ENCODE data around the gene ATP2A2. TPM values are rescaled to one million over a fixed set of nuclear protein-coding genes. Genes with fewer than 3 reads are reported as not detected.

Gene ATP2A2
- total and polyA plus RNA-seq, 2 experiments from 2014 or later = 47.2 to 225 TPM

DNA sequence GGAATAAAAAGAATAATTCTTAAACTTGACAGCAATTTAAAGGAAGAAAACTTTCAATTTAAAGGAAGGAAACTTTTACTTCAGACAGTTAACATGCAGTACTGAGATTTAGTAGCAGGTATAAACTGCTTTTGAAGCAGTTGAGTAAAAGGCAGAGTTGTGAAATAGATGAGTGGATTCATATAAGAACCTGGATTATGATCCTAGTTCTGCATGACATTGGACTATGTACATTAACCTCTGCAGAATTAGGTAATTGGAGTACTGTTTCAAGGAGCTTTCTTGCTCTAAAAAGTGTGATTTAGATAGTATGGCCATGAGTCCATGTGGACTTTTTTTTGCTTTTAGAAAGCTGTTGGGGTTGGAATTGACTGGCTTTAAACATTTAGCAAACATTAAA is 29.7 kb downstream of the ATP2A2 start:
- peaks cover 53% of the 10 kb centered on the region for H3K36me3 Mint-ChIP-seq (ENCODE audit: low read depth)
- Histone ChIP-seq H4K20me1 (replicated peaks; ENCODE audit: insufficient read depth) (peaks cover 69% of the 10 kb centered on the region), H3K9me2 (ENCODE audit: insufficient read depth) (no peaks in the 10 kb centered on the region), H3K79me2 (replicated peaks; ENCODE audit: insufficient read depth) (peaks cover 99% of the 10 kb centered on the region), H3K27me3 (ENCODE audit: insufficient read depth) (no peaks in the 10 kb centered on the region), H2AFZ (no peak overlapping the region), H3K4me3 (no peak overlapping the region), H3K4me1 (ENCODE audit: insufficient read depth) (no peaks in the 10 kb centered on the region), H3K36me3 (ENCODE audit: insufficient read depth) (peaks cover 3% of the 10 kb centered on the region; the same call in 1 of the 2 replicates), H3K4me2 (no peak overlapping the region), H3K27ac (ENCODE audit: low read depth) (no peak overlapping the region; the same call in 1 of the 2 replicates), H3F3A (replicated peaks; ENCODE audit: low read depth) (peaks cover 6% of the 10 kb centered on the region; the same call in 1 of the 2 replicates)
- H3K4me1 Mint-ChIP-seq = no peaks in the 10 kb centered on the region; the same call in 2 of the 3 replicates
- no peak overlapping the region for H3K27ac Mint-ChIP-seq
- H3K9me3 Mint-ChIP-seq = no peaks in the 10 kb centered on the region
- no peak for TF ChIP-seq REST (IDR thresholded peaks at IDR 0.05; ENCODE audit: unreplicated experiment)
- TF ChIP-seq JUNB (IDR thresholded peaks at IDR 0.05; ENCODE audit: unreplicated experiment) = no peak
- TF ChIP-seq NANOG (IDR thresholded peaks at IDR 0.05; ENCODE audit: borderline replicate concordance) = no peak
- TF ChIP-seq CTCF (conservative IDR thresholded peaks at IDR 0.05; ENCODE audit: low read depth in 2 of 2) = no peak
- no peak for TF ChIP-seq EZH2 (IDR thresholded peaks at IDR 0.05; ENCODE audit: low read depth, unreplicated experiment)
- TF ChIP-seq ZNF114 (CRISPR knock-in tag; IDR thresholded peaks at IDR 0.05) = no peak
- no peak for TF ChIP-seq ZNF331 (CRISPR knock-in tag; IDR thresholded peaks at IDR 0.05; ENCODE audit: low read depth)
- no peak for TF ChIP-seq CREB1 (CRISPR knock-in tag; IDR thresholded peaks at IDR 0.05; ENCODE audit: low read depth)
- no peak for TF ChIP-seq POLR2AphosphoS5 (IDR thresholded peaks at IDR 0.05; ENCODE audit: low read depth)
- TF ChIP-seq ETS1 (IDR thresholded peaks at IDR 0.05) = no peak
- no peak for TF ChIP-seq EZH2phosphoT487 (IDR thresholded peaks at IDR 0.05; ENCODE audit: unreplicated experiment)
- no peak for TF ChIP-seq ZNF462 (CRISPR knock-in tag; IDR thresholded peaks at IDR 0.05)
- TF ChIP-seq STAT1 (IDR thresholded peaks at IDR 0.05; ENCODE audit: unreplicated experiment) = no peak
- DNase-seq (ENCODE audit: low spot score) (no peak), ATAC-seq (no peak)
- H3K27me3 Mint-ChIP-seq (ENCODE audit: insufficient read depth, low read depth, poor library complexity) = peaks cover 9% of the 10 kb centered on the region
- H3K4me3 Mint-ChIP-seq = no peak overlapping the region
